NCI-H82 treated with DMSO at 0.1 percent for 48 hours (cell line): ENCODE data around the gene CCDC91.
"Not testable (repeated sequence)": the region's sequence is repeated elsewhere in the genome, so short reads cannot be mapped to it uniquely, and the experiment has no call there.

ENCODE experiments used
- DNase-seq: peaks from one replicate; lab custom pipeline; 2025; ENCODE audit not compliant: unreplicated experiment; lab: John Stamatoyannopoulos, UW

CCDC91 gene

DNA sequence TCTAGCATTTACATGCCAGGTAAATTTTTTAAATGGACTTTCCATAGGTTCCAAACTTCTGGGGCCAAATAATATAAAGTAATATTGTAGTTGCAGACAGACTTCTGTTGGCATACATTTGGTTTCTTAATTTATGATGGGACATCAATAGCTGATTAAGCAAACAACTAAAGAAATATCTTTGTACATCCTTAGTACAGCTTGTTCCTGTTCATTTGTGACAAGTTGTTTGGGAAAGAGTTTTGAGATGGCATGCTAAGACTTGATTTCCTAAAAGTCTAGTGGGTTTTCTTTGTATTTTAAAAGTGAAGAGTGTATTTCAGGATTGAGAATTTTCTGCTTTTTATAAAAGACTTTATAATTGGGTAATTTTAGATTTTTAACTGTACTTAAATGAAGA is 41.0 kb downstream of the CCDC91 start:
- no peak for DNase-seq

DNA sequence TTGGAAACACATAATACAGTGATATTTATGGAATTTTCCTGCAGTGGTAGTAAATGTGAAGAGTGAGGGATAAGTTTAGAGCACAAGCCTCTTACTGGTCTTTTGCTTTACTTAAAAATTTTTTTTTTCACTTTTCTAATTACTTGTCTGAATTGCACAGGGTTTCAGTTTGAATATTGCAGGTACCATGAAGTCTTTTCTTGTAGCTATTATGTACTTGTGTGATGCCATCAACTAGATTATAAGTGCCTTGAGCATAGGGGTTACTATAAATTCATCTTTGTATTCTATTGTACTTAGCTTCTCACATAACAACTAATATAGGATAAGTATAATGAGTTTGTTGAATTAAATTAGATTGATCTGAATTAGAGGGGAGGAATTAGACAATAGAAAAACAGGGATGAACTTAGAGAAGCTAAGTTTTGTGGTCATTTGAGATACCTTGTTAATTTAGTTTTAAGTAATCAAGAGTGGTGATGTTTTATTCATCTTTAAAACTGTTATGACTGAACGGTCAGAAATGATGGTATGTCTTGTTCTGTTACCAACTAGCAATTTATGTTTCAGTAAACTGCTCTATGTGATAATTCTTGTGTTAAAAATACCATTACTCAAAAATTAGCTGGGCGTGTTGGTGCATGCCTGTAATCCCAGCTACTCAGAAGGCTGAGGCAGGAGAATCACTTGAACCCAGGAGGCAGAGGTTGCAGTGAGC is 42.1 kb downstream of the CCDC91 start:
- no peak for DNase-seq

DNA sequence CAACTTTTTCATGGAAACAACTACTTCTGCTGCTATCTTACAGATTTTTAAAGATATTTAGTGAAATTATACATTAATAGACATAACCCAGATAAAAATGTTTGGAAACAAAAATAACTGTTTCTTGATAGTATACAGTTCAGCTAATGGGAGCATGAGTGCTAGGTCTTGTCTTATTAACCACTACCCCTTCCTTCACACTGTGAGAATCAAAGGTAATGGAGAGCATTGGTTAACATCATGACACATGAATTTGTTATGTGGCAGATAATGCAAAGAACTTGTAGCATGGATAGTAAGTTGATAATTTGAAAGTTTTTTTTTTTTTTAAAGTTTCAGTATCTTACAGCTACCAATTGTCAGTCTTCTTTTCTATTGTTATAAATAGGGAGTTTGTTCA is 44.2 kb downstream of the CCDC91 start:
- DNase-seq = no peak

DNA sequence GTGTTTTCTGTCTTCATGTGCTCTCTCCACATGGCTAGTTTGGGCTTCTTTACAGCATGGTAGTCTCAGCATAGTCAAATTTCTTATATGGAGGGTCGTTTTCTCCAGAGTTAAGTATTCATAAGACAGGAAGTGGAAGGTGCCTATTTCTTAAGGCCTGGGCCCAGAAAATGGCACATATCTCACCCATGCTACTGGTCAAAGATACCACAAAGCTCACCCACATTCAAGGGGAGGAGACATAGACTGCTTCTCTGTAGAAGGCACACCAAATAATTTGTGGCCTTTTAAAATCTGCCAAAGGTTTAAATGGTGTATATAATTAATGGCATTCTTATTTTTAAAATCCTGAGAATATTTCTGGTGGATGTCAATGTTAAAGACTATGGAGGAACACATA is 44.8 kb downstream of the CCDC91 start:
- DNase-seq = no peak

DNA sequence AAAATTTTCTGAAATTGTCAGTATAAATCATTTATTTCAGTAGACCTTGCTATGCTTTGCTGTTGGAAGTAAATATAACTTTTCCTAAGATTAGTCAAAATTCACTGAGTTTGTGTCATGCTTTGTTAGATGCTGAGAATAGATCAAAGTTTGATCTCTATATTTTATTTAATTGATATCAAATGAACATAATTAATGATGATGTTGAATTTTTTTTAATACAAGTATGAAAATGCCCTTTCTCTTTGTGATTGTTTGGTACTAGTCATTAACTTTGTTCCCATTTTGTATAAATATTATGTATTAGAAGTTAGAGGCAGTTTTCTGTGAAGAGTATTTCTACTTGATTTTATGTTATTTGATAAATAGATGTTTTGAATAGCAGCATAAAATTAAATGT is 45.7 kb downstream of the CCDC91 start:
- DNase-seq = no peak

DNA sequence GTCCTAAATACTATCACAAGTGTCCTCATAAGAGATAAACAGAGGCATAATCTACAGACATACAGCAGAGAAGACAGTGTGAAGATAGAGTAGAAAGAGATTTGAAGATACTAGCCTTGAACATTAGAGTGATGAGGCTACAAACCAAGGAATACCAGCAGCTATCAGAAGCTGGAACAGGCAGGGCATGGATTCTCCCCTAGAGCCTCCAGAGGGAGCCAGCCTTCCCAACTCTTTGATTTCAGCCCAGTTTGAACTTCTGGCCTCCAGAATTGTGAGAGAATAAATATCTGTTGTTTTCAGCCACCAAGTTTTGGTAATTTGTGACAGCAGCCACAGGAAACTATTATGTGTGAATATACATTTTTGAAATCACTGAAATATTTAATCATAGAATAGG is 47.2 kb downstream of the CCDC91 start:
- DNase-seq = no peak

DNA sequence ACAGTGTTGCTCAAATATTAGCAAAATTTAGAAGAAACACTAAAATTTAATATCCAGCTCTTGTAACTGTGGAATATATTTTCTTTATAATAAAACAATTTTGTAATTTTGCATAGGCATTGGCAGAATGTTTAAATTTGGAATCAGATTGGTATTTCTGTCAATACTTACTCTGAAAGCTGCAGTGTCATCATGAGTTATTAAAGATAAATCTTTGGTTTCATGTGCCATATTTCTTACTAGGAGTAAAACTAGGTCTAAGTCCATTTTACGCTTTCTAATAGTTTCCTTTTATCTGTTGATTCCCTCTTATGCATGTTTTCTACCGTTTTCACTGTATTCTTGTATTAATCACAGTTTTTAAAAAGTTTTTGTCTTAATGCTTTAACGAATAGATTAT is 49.7 kb downstream of the CCDC91 start:
- DNase-seq = no peak

DNA sequence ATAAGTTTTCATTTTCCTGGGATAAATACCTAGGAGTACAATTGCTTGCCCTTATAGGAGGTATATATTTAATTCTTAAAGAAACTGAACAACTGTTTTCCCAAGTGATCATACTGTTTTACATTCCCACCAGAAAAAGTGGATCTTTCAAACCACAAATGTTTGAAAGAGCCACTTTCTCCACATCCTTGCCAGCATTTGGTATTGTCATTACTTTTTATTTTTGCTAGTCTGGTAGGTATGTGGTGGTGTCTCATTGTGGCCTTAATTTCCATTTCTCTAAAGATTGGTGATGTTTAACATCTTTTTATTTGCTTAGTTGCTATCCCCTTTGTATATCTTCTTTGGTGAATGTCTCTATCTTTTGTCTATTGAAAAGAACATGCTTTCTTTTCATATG is 50.6 kb downstream of the CCDC91 start:
- DNase-seq = no peak

DNA sequence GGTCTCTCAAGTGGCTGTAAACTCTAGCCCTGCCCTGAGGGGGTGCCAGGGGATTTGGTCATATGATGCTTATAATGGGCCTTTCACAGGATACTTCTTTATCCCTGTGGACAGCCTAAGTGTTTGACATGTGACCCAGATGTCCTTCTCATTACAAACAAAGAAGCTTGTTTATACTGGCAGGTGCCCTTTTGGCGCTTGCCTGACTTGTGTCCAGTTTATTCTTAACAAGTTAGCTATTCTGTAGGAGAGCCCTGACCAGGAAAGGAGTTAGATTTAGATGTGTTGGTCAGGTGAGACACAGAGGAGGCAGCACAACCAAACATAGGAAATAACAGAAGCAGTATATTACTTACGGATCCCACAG is 51.9 kb downstream of the CCDC91 start:
- no peak for DNase-seq

DNA sequence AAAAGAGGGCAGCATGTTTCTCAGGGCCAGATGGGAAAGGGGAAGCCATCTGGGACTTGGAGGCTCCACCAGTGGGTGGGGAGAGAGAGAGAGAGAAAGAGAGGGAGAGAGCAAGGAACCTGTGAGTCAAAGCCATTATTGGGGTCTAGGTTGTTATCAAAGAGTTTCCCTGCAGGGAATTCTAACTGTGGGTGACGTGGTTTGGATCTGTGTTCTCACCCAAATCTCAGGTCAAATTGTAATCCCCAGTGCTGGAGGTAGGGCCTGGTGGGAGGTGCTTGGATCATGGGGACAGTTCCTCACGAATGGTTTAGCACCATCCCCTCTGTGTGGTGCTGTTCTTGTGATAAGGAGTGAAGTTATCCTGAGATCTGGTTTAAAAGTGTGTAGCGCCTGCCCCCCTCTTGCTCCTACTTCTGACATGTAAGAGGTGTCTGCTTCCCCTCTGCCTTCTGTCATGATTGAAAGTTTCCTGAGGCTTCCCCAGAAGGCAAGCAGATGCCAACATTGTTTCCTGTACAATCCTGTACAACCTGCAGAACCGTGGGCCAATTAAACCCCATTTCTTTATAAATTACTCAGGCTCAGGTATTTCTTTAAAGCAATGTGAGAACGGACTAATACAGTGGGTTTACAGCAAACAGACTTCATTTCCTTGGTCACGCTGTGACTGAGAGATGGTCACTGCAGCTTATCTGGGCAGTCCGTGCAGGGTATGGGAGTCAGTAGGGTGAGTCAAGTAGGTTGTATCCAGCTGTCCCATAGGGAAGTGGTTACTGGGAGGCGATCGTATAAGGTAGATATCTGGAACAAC is 52.4 kb downstream of the CCDC91 start:
- no peak for DNase-seq

DNA sequence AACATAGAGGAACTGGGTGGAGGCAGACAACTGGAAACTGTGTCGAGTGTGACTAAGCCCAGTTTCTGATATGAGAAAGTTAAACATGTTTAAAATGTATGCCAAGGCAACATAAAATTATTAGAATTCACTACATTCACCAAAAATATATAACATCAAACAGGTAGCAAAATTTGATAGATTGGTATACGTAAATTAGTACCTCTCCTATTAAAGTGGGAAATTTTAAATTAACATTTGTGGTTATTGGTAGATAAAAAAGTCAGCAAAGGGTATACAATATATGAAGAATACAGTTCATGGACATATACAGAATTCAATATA is 53.0 kb downstream of the CCDC91 start:
- no peak for DNase-seq

DNA sequence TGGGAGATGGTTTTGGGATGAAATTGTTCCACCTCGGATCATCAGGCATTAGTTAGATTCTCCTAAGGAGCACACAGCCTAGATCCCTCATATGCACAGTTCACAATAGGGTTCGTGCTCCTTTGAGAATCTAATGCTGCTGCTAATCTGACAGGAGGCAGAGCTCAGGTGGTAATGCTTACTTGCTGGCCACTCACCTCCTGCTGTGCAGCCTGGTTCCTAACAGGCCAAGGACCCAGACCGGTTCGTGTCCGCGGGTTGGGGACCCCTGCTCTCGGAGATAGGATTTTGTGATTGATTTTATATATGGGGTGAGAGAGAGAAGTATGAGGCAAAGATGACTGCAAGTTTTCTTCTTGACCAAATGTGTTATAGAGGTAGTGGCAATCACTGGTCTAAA is 57.5 kb downstream of the CCDC91 start:
- no peak for DNase-seq

DNA sequence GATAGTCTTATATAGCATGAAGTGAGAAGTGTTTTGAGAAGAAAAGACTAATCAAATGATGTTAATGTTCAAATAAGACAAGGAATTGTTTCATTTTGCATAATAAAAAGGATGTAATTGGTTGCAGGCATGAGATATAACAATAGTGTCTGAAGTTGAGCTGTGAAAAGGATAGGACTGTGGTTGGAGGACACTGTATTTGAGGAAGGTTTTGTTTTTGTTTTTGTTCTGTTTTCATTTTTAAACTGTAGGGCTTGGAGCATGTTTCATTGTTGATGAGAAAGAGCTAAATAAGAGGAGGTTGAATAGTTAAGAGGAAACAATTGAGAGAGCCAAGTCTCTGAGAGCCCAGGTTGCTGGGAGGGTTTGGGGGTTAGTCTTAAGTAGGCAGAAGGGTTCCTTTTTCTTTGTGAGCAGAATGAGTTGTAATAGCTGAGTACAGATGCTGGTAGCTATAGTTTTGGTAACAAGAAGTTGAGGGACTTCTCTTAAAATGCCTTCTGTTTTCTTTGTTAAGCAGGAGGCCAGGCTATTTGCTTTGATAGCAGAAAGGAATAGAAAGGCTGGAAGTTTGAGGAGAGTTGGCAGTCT is 58.4 kb downstream of the CCDC91 start:
- no peak for DNase-seq

DNA sequence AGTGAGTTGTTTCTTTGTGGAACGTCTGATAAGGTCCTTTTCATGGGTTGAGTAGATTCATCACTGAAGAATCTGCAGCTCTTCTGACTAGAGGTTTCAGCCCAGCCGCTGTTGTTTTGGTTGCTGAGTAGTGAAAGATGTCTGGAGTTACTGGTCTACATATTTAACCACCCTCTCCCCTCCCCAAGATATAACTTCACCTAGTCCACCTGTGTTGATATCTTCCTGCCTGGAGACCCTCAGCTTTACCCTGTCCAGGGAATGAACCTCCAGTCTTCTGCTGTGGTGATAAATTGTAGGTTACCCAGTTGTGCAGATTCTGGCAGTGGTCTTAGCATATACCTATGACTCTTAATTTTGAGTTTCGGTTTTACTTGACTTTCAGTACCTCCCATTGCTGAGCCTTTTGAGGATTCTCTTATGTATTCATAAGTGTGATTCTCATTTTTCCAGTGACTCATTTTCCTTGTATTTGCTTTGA is 62.9 kb downstream of the CCDC91 start:
- no peak for DNase-seq

DNA sequence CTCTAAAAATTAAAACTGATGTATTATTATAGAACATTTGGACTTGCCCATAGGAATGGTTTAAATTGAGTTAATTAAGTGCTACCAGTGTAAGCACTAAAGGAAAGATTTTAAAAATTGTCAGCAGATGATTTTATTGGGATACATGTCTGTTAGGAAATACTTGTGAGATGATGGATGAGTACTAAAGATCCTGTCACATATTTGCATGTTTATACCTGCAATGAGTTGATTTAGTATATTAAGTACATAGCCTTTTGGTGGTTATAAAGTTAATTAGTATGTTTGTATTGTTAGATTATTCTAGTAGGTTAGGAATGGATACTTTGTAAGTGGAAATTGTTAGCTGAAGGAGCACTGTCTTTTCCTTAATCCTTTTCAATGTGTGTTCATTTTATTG is 67.2 kb downstream of the CCDC91 start:
- no peak for DNase-seq

DNA sequence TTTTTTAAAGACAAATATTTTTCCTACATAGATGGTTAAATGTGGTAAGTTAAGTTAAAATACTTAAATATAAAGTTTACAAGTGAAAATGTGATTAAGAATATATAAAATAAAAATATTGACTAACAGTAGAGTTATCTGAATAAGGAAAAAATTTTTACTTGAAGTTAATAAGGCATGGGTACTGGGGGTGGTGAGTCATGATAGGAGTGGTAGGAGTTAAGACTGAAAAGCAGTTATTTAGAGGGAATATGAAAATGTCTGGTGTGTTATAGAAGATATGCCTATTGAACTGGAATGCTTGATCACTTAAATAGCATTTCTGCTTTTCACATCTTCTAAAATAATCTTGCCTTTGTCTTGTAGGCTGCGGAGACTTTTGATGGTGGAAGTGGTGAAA is 68.7 kb downstream of the CCDC91 start:
- DNase-seq = no peak

DNA sequence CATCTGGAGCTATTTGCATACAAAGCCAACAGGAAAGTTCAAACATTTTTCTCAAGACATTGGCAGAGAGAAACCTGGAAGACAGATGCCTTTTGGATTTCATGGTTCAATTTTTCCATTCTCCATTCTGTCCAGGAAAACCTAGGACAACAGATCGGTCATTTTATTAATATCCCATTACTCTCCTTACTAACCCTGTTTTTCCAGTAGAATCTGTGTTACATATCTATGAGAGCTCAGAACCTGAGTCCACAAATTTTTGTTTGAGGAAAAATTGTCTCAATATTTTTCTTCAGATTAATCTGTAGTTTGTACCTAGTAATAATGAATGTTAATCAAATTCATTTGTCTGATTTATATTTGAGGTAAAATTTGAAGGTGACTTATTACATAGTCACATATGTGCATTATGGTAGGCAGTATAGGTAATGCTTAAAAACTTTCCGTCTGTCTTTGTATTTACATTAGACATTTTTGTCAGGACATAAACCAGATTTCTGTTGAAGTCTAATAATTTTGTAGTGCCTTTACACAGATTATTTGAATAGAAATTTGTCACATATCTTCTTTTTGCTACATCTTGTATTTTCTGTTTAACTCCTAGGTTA is 75.3 kb downstream of the CCDC91 start:
- no peak for DNase-seq

DNA sequence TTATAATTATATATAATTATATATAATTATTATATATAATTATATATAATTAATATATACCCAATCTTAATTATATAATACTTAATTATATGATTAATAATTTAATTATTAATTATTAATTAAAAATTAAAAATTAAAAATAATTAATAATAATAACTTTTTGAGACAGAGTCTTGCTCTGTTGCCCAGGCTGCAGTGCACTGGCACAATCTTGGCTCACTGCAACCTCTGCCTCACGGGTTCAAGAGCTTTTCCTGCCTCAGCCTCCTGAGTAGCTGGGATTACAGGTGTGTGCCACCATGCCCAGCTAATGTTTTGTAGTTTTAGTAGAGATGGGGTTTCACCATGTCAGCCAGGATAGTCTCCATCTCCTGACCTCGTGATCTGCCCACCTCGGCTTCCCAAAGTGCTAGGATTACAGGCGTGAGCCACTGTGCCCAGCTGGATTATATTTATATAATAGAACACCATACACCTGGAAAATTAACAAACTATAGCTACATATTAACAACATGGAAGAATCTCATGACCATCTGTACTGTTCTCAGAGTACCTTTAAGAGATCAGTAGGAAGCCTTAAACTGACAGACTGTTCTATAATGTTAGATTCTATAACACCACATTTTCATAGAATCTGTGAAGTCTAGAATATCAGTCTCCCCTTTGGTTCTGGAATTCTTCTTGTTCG is 77.8 kb downstream of the CCDC91 start:
- not testable (repeated sequence) for DNase-seq

DNA sequence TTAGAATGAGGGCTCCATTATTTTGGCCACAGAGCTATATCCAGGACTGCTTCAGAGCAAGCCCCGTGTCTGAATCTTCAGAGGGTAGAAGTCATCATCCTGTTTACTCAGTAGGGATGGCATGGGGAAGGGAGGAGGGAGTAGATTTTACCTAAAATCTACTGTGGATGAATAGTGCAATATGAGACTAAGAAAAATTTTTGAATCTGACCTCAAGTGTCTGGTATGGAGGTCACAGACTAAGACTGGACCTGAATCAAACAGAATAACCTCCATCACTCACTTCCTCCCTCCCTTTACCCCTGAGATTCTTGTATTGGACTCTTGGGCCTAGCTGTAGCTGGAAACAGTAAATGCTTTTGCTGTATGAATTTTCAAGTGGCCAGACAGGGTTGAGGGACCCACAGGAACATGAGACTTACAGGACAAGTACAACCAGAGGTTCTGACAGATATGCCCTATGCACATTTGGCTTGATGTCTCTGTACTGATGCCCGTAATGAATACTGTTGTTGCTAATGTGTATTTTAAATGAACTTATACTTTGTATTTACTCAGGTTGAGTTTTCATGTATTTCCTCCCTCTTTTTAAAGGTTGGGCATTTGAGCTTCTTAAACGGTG is 78.5 kb downstream of the CCDC91 start:
- DNase-seq = no peak

DNA sequence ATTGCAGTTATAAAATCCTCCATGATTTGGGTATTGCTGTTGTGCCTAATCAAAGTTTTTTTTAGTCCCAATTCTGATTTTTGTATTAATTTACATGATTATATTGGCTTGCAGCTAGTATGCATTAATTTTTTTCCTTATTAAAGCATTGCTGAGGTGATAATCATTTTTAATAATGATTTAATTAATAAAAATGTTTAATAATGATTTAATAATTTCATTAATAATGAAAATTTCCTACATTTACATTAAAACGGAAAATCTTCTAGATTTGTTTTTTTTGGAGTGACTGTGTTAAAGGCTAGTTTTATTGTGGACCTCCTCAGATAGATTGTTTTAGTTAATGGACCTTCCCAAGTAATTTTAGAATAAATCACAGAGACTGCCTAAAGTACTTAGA is 79.6 kb downstream of the CCDC91 start:
- no peak for DNase-seq

DNA sequence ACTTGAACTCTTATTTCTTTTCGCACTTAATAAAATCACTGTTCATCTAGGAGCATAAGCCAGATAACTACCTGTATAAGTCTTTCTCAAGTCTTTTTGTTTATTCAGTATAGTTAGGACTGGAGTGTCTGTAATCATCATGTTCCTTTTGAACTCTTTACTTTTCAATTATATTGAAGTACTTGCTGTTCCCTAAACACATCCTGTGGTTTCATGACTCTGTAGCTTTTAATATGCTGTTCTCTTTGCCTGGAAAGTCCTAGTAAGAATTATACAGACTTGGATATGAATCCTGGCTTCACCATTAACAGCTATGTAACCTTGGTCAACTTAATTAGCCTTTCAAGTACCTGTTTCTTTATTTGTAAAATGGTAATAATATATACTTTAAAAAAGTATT is 88.2 kb downstream of the CCDC91 start:
- no peak for DNase-seq
